PC-3 (cell line): ENCODE data around the gene DENND4B.

Experiments
- CTCF ChIP-seq: fragments of 300-600 bp; sonication (generic); conservative IDR thresholded peaks from 2 replicates; pipeline ENCODE4 v1.5.1; 2017; ENCODE audit warnings: antibody characterized with exemption, low read depth, mild to moderate bottlenecking, low read length
- EZH2 ChIP-seq: fragments of 300-600 bp; sonication (generic); IDR thresholded peaks from one replicate; pipeline ENCODE4 v1.6.1; 2017; ENCODE audit warnings: antibody characterized with exemption, mild to moderate bottlenecking, low read length; ENCODE audit not compliant: unreplicated experiment
- EZH2phosphoT487 ChIP-seq: fragments of 300-600 bp; sonication (generic); IDR thresholded peaks from 2 replicates; pipeline ENCODE4 v1.6.1; 2018; ENCODE audit warnings: mild to moderate bottlenecking, antibody characterized with exemption, low read length, borderline replicate concordance

- TF ChIP-seq EZH2phosphoT487 (no peak), CTCF (no peak), EZH2 (no peak)
These were observed 11.8 kb downstream of the DENND4B start for GRCh38 chr1:153934746-153935145.
